Gastrocnemius medialis (tissue), 4 donors: ENCODE data around the gene PUM1.

ENCODE experiments used
- CTCF ChIP-seq, 5 experiments: fragments of 450-650 bp in 3 of 5; fragments of 200-600 bp in 2 of 5; sonication (generic) in 2 of 5; IDR thresholded peaks in 4 of 5; conservative IDR thresholded peaks in 1 of 5; 1 replicate in 4 of 5; 2 replicates in 1 of 5; pipeline ENCODE4 v1.5.1; 2016 to 2019; ENCODE audit warnings: antibody characterized with exemption in 5 of 5, mild to moderate bottlenecking in 3 of 5, moderate library complexity in 3 of 5
- POLR2A ChIP-seq, 2 donors: fragments of 450-650 bp; IDR thresholded peaks; one replicate each; pipeline ENCODE4 v1.6.1; 2017; ENCODE audit warnings: antibody characterized with exemption in 2 of 2, mild to moderate bottlenecking in 2 of 2, moderate library complexity in 2 of 2

- TF ChIP-seq CTCF (IDR thresholded peaks at IDR 0.05 in 4 of 5, conservative IDR thresholded peaks at IDR 0.05 in 1 of 5) (no peak), POLR2A (IDR thresholded peaks at IDR 0.05) (no peak)
These were observed 58.0 kb downstream of the PUM1 start for GRCh38 chr1:31007462-31007991.
